Activated effector memory CD4-positive, alpha-beta T cell treated with Interleukin-2 at 50 U/mL for 16 hours (primary cell): ENCODE data around the gene MUC6.

Experiments
- DNase-seq: peaks from one replicate; pipeline ENCODE4 v3.0.0-alpha.2; 2020

Gene MUC6

DNA sequence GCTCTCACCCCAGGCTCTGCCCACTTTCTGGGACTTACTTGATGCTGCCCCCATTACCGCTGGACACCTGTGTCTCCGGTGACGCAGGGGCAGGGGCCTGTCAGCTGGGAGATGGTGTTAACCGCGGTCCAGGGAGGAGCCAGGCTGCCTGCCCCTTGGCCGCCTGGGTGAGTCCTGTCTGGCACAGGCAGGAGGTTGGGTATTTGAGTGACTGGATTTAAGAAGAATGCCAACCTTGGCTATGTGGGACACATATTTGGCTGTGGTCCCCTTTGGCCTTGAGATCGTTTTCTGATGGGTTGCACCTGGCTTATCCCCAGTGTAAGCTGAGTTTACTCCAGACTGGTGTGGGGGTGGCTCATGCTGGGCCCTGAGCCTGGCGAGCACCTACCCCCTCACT is 2.5 kb downstream of the MUC6 start:
- DNase-seq = no peak

DNA sequence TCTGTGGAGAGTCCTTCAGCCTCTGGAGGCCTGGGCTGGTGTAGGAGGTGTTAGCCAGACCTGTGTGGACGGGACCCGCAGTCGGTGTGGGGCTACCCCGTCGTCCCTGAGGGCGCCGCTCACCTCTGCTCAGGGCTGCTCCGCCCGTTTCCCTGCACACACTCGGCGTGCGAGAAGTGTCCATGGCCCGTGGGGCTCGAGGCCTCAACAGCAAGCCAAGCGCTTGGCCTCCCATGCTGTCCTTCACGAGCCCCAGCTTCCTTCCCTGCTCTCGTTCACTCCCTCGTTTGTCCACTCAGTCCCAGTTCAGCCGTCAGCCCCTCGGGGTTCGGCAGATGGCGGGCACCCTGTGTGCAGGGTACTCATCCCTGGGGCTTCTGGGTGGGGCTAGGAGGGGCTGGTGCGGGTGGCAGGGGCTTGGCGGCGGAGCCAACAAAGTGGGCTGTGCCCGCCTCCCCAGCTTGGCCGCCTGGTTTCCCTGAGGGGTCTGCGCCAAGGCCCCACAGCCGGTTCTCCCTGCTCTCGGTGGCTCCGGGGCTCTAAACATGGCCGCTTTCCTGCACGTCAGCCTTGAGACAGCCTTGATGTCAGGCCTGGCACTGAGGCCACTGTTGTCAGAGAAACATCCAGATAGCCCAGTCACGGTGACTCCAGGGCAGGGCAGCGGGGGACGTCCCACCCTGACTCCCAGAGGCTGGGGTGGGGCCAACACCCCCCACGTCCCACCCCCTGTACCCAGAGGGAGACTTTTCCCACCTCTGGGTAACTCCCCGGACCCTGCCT is 3.3 kb downstream of the MUC6 start:
- no peak for DNase-seq

DNA sequence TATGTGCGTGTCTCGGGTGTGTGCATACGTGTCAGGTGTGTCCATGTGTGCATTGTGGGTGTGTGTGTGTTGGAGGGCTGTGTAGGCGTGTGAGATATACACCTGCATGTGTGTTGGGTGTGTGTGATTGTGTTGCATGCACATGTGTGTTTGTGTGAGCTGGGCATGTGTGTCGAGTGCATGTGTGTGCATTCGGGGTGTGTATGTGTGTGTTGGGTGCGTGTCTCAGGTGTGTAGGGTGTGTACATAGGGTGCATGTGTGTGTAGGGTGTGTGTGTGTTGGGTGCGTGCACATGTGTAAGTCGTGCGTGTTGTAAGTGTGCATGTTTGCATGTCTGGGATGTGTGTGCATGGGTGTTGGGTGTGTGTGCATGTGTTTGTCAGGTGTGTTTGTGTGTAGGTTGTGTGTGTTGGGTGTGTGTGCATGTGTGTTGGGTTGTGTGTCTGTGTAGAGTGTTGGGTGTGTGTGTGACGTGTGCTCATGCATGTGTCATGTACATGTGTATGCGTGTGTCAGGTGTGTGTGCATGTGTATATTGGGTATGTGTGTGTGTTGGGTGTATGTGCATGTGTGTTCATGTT is 4.1 kb downstream of the MUC6 start:
- no peak for DNase-seq

DNA sequence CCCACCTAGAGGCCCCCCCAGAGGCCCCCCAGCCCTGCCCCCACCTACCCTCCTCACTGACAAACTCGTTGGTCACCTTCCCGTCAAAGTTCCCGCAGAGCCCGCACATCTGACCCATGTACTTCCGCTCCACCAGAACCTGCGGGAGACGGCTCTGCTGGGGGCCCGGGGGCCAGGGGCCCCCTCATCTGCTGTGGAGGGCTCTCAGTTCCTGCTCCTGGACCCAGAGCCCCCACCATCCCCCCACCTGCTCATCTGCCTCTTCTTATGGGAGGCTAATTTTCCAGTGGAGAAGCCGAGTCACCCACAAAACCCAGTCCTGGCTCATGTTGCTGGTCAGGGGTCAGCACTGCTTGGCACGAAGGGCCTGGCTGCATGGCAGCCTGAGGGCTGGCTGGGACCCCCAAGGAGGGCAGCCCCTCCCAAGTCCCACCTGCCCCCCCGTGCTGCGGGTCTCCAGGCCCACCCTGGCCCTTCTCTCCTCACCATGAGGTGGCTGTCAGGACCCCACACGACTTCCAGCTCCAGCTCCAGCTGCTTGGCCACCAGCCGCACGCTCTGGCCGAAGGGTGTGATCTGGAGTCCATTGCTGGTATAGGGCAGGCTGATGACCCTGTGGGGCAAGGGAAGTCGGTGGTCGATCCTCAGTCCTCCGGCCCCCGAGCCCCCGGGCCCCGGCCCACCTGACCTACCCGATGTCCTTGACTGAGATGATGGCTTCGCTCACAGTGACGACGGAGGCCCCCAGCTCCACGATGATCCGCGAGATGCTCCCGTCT is 5.2 kb downstream of the MUC6 start:
- DNase-seq = no peak

DNA sequence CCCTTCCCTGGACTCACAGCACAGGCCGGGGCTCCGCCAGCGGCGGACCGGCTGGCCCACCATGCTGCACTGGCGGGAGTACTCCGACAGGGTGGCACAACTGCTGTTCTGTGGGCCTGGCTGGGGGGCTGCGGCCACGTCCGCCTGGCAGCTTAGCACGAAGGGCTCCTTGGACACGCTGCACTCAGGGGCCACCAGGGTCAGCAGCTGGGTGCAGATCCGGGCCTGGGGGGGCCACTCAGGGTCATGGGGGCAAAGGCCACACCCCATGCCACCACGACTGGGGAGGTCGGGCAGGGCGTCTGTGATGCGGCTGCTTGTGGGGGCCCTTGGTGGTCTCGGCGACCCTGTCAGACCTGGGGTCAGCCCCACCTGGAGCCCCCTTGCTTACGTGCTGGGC is 6.0 kb downstream of the MUC6 start:
- no peak for DNase-seq

DNA sequence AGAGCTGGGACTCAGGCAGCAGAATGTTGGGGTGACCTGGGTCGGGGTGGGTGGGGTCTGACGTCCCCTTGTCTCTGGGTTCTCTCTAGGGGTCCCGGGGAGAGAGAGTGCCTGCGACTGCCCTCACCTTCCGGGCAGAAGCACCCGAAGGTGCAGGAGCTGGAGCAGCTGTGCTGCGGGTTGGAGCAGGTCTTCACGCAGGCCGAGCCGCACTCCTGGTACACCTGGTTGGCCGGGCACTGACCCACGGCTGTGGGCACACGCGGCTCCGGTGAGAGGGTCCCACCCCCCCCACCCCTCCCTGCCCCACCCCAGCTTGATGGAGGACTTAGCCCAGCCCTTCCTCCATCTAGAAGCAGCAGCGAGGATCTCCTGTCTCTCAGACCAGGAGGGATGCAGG is 6.4 kb downstream of the MUC6 start:
- DNase-seq = no peak

DNA sequence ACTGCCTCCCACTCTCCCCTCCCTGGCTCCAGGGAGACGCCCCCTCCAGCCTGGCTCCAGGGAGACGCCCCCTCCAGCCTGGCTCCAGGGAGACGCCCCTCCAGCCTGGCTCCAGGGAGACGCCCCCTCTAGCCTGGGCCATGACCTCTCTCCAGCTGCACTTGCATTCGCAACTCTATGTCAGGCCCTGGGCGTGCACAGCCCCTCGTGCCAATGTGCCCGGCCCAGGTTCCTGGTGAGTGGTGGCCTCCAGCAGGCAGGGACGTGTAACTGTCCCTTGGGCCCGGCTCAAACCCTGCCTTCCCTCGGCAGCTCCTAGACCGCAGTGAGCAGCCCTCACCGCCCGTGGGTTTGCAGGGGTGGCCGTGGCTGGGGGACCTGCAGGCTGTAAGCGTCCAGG is 6.9 kb downstream of the MUC6 start:
- no peak for DNase-seq

DNA sequence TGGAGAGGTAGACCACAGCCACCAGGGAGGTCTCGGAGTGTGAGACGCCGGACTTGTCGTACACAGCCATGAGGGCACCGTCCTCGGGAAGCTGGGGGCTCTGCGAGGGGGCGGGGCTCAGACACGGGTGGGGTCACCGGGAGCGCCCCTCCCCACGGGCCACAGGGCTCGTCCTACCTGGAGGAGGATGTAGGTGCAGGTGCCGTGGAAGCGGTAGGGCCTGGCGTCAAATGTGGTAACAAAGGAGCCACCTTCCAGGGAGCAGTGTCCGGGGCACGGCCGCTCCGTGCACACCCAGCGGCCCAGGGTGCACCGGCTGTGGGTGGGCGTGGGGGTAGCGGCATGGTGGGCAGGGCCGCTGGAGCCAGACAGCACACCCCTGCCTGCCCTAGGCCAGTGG is 7.5 kb downstream of the MUC6 start:
- DNase-seq = no peak

DNA sequence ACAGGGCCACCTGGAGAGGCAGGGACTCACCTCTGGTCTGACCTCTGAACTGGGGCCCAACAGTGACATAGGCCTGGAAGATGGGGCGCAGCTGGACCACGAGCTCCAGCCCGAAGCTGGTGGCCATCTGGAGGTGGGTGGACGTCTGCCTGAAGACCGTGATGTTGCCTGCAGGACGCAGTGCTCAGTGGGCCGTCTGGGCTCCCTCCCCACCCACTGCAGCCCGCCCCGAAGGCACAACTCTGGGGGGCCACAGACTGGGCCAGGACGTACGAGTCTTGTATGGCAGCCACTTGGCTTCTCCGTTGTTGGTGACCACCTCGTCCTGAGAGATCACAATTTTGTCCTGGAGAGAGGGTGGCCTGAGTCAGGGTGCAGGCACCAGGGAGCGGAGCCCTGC is 7.9 kb downstream of the MUC6 start:
- no peak for DNase-seq

DNA sequence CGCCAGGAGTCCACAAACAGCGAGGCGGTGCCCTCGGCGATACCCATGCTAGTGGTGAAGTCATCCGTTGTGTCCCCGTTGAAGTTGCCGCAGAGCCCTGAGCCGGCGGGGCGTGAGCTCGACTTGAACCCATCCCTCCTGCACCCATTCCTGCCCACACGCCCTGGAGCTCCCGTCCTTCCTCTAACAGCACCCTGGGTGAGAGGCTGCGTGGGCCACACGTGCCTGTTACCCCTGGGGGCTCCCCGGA is 8.3 kb downstream of the MUC6 start:
- DNase-seq = no peak

DNA sequence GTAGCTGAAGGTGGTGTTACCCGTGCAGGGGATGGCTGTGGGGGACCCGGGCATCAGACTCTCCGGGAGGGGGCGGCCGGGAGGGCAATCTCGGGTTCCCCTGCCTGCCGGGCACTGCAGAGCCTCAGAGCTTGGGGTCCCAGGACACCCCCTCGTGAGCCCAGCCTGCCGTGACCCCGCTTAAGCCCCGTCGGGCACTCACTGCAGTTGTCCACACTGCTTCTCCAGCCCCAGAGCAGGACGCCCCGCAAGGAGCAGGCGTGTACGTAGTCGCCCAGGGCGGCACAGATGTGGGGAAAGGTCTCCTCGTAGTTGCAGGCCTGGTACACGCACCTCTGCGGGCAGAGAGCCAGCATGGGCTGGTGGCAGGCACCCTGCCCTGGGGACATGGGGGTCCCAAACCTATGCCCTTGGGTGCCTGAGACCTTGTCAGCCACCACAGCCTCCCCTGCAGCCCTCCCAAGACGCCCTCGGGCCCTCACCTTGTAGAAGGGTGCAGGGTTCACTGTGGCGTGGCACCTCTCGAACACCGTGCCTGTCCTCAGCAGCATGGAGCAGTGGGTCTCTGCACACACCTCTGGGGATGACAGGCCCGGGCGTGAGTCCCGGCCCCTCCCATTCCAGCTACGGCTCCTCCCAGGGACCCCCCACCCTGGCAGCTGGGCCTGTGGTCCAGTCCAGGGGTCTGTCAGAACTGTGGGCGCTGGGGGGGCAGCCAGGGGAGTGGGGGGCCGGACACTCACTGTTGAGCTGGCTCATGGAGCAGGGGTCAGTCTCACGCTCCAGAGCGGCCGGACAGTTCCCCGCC is 8.8 kb downstream of the MUC6 start:
- no peak for DNase-seq

DNA sequence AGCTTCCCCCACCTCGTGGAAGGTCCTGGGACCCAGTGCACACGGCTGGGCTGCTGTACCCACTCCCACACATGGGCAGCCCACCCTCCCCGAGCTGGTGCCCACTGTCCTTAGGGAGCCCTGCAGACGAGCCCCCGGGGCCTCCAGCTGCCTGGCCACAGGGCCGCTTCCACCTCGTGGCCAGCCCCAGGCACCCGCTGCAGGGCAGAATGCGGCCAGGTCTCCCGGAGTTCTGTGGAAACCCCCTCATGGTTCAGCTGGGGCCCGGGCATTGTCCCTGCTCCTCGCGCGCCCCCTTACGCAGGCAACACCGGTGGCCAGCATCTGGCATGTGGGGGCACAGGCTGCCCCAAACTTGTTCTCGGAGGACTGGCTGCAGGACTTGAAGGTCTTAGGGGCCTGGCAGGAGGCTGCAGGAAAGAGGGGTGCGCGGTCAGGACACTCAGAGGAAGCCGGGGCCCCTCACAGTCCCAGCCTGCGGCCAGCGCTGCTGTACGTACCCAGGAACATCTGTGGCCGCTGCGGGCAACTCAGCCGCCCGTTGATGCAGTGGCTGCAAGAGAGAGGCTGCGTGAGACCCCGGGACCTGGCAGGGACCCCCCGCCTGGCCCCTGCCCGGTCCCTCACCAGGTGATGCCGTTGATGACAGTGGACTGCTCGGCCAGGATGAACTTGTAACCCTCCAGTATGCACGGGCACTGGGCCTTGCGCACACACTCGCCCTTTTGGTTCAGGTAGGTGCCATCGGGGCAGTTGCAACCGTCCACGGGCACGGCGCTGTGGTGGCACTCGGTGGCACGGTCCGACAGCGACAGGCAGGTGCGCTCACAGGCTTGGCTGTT is 9.7 kb downstream of the MUC6 start:
- DNase-seq = no peak

DNA sequence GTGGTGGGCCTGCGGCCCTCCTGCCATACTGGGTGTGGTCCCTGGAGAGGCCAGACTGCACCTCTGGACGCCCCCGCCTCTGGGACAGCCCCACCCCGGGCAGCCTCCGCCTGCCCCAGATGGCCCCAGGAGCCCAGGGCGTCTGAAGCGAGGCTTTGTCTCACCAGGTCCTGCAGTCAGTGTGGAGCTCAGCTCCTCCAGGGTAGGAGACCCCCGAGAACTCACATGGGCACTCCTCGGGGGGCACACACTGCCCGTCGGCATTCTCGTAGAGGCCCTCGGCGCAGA is 10.4 kb downstream of the MUC6 start:
- no peak for DNase-seq

DNA sequence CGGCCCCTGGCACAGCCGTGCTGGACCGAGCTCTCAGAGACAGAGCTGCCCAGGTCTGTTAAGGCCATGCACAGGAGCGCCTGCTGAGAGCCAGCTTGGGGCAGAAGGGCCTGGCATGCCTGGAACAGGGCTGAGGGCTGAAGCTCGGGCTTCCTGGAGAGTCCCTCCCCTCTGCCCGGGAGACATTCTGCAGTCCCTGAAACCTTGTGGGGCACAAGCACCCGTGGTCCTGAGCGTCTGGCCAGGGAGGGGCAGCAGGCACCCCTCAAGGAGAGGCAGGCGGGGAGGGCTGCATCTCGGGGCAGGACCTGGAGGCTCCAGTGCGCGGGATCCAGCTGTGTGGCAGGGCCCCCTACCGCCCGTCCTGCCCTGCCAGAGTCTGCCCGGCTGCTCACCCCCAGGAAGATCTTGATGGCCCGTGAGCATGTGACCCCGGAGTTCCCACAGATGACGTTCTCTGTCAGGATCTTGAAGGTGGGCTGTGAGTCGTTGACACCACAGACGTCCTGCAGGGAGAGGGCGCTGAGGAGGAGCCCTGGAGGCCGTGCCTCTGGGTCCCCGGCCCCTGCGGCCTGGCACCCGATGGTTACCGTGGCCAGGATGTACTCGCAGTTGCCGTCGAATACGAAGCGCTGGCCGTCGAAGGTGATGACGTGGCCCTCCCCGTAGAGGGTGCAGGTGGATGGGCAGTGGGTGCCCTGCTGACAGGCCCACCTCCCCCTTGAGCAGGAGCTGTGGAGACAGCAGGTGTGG is 10.9 kb downstream of the MUC6 start:
- no peak for DNase-seq

DNA sequence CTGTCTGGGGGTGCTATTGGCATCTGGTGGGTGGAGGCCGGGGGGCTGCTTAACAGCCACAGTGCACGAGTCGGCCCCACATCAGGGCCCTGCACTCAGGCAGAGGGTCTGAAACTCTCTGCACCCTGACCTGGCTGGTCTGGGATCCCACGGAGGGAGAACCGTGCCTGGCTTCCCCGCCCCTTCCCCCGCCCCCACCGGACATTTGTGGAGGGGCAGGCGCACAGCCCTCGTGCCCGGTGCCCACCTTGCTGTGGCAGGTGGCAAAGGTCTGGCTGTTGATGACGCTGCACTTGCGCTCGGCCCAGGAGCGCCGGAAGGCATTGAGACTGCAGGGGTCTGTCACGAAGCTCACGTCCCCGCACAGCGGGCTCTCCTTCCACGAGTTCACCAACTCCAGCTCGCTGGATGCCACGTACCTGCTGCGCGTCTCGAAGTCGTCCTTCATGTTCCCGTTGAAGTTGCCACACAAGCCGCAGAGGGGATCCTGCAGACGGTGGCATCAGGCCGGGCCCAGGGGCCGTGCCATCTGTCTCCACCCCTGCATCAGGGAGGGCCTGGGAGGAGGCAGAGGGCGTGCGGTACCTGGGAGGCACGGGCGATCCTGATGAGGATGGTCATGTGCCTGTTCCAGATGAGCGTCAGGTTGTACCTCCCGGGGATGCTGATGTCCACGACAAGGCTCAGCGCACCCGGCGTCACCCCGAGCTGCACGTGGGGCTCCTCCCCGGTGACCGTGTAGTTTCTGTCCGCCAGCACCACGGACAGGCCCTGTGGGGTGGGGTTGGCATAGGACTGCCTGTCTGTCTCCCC is 11.7 kb downstream of the MUC6 start:
- DNase-seq = no peak

DNA sequence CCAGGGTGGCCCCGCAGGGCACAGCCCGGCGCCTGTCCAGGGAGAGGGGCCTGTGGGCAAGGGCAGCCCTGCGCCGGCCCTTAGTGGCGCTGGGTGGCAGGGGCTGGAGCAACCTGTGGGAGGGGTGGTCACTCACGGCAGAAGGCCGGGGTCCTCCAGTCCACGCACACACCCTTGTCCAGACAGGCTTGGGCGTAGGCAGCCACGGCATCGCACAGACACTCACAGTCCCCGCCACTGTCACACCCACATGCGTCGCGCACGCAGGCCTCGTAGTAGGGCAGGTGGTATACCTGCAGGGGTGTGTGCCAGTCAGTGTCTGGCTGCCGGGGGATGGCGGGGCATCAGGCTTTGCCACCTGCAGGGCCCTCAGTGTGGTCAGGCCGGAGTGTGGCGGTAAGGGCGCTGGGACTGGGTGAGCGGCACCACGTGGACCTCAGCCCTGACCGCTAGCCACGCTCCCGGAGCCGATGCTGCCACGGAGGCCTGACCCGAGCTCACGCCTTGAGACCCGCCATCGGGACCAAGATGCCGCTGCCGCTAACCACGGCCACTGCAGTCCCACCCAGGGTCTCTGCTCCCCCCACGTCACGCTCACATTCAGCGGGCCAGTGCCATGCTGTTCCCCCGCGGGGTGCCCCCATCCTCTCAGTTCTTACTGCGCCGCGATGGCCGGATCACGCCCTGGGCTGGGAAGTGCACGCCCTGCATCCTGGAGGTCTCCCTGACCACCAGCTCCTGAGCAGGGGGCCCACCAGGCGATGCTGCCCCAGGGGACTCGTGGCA is 12.5 kb downstream of the MUC6 start:
- DNase-seq = no peak

DNA sequence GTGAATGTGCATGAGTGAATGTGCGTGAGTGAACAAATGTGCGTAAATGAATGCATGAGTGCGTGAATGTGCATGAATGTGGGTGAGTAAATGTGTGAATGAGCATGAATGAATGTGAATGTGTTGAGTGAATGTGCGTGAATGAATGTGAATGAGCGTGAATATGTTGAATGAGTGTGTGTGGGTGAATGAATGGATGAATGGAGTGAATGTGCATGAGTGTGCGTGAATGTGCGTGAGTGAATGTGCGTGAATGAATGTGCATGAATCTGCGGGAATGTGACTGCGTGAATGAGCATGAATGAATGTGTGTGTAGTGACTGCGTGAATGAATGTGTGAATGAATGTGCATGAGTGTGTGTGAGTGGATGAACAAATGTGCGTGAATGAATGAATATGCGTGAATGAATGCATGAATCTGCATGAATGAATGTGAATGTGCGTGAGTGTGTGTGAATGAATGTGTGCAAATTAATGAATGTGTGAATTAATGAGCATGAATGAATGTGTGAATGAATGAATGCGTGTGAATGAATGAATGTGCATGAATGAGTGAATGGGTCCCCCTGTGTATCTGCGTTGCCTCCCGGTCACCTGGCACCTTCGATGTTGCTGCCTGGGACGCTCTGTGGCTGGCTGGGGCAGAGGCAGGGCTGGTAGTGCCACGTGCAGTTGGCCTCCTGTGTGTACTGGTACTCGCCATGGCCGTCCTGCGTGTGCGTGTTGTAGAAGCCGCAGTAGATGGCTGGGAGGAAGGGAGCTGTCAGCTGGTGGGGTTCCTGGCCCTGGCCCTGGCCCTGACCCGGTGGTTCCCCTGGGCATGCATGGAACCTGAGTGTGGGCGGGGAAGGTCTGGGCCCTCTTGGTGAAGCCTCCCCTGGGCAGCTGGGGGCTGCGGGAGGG is 13.4 kb downstream of the MUC6 start:
- DNase-seq = no peak

DNA sequence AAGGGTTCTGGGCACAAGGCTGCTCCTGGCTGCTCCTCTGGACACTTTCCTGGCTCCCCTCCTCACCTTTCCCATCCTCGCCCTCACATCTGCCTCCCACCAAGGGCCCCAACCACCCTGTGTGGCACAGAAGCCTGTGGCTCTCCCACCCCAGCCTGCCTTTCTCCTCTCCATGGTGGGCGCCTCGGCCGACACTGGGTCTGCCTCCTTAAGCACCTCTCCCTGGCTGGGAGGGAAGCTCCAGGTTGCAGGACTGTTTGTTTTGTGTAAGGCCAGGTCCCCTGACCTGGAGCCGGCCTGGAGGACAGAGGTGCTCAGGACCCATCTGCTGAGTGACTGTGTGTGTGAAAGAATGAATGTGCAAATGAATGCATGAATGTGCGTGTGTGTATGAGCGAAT is 14.1 kb downstream of the MUC6 start:
- DNase-seq = no peak

DNA sequence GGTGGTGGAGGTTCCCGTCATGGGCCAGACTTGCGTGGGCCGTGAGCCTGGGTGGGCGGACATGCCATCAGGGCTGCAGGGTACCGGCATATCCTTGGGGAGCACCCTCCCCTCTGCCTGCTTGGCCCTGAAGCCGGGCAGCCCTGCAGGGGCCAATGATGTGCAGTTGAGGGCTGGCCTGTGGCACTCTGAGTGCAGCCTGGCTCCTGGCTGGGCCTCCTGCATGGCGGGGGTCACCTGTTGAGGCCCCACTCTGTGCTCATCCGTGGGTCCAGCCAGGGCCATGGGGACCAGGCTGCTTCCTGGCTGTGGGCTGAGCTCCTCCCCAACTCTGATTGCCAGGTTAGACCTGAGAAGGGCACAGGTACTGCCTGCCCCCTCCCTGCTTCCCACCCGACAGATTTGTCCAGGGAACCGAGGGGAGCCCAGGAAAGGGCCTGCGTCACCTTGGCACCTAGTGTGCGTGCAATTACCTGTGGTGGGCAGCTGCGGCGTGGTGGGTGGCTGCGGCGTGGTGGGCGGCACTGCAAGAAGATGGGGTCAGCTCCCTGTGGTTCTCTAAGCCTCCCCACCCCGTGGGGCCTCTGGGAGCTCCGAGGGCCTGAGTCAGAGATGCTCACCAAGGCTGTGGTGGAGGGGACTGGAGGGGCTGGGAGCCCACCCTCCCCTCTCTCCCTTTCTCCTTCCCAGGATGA is 16.2 kb downstream of the MUC6 start:
- DNase-seq = no peak
